GM10248 (cell line): ENCODE data around the gene KIF3B.

Experiments
- CTCF ChIA-PET: fragments of 300-600 bp; sonication (Branson Sonifier 250); formaldehyde crosslinking; extraction: SDS; loops from one replicate; lab custom pipeline; 2021; ENCODE audit warnings: antibody characterized with exemption; lab: Yijun Ruan, JAX
- POLR2A ChIA-PET: fragments of 350-650 bp; sonication (Branson Sonifier 250); formaldehyde crosslinking; extraction: SDS; loops from one replicate; lab custom pipeline; 2020; ENCODE audit warnings: antibody characterized with exemption; lab: Yijun Ruan, JAX
- DNase-seq: peaks from one replicate; pipeline ENCODE4 v3.0.0; 2012; ENCODE audit errors: extremely low spot score
- CTCF ChIP-seq: IDR thresholded peaks from 2 replicates; pipeline ENCODE4 v1.5.1; 2012; ENCODE audit warnings: mild to moderate bottlenecking, low read depth; ENCODE audit errors: extremely low read depth, missing control alignments, control extremely low read depth

Gene KIF3B

GRCh38 chr20:32232326-32232886 lies 45.0 kb upstream of the KIF3B start:
- CTCF ChIA-PET: interaction anchor here (0.9 to 1.6 kb wide), 3 partner anchors 10 to 254 kb away, joined by 3 to 5 read pairs (median 4); no protein-coding TSS in a partner anchor
- no peak for TF ChIP-seq CTCF
- POLR2A ChIA-PET: interaction anchor here (0.6 kb wide), 1 partner anchor 47 kb away, joined by 3 read pairs; no protein-coding TSS in a partner anchor
- DNase-seq: no peak

GRCh38 chr20:32233286-32233685 lies 44.2 kb upstream of the KIF3B start:
- no peak for DNase-seq
- ChIA-PET POLR2A (interaction anchor here (0.6 kb wide), 1 partner anchor 47 kb away, joined by 3 read pairs; no protein-coding TSS in a partner anchor), CTCF (interaction anchor here (0.9 to 1.6 kb wide), 2 partner anchors 11 kb away, joined by 4 read pairs; no protein-coding TSS in a partner anchor)
- no peak for TF ChIP-seq CTCF

GRCh38 chr20:32234135-32234808 lies 43.2 kb upstream of the KIF3B start:
- no peak for DNase-seq
- TF ChIP-seq CTCF: no peak
- ChIA-PET POLR2A (no interaction called here), CTCF (interaction anchor here (0.9 kb wide), 1 partner anchor 12 kb away, joined by 4 read pairs; no protein-coding TSS in a partner anchor)

GRCh38 chr20:32235331-32236047 lies 42.0 kb upstream of the KIF3B start:
- no peak for TF ChIP-seq CTCF
- ChIA-PET POLR2A (no interaction called here), CTCF (no interaction called here)
- no peak for DNase-seq

GRCh38 chr20:32236048-32236533 lies 41.4 kb upstream of the KIF3B start:
- ChIA-PET POLR2A (no interaction called here), CTCF (no interaction called here)

More at GRCh38 chr20:32236048-32236533, 41.4 kb upstream of the KIF3B start:
- no peak for TF ChIP-seq CTCF
- no peak for DNase-seq
